Measurements from ENCODE around the gene PIP. TPM values are rescaled to one million over a fixed set of nuclear protein-coding genes. Genes with fewer than 3 reads are reported as not detected.

Gene PIP
- total and polyA plus RNA-seq, 9 of the 15 experiments (the other 6 are each of a cell fraction or from before 2014, with no cell fraction given) = not detected

Other genes starting within 250 kb of the PIP start
Only the 7 nearest of the 14 such genes appear.
- gene OR9A2, start 104.9 kb upstream of the PIP start, total RNA-seq (2014; rRNA removed) = not detected in 2 replicates
- gene OR9A2, start 104.9 kb upstream of the PIP start, total RNA-seq (2014; rRNA removed; fragmentation: Illumina TruSeq; extraction: Trizol) = not detected in 2 replicates
- gene OR9A2, start 104.9 kb upstream of the PIP start, total RNA-seq (2015; rRNA removed; fragmentation: Illumina TruSeq; extraction: Trizol) = not detected in 2 replicates
- not detected in 2 replicates for gene OR9A2, start 104.9 kb upstream of the PIP start, total RNA-seq (2021)
- not detected in 2 replicates for gene OR9A2, start 104.9 kb upstream of the PIP start, polyA plus RNA-seq (2011; rRNA removed)
- not detected in 2 replicates for gene OR9A2, start 104.9 kb upstream of the PIP start, polyA plus RNA-seq (2014; fragmentation: Illumina TruSeq; extraction: Trizol)
- gene OR9A2, start 104.9 kb upstream of the PIP start, polyA plus RNA-seq (2014; fragmentation: Nextera tagmentation; extraction: Ambion mirVana) = not detected
- not detected in 2 replicates for gene OR9A2, start 104.9 kb upstream of the PIP start, polyA plus RNA-seq (2014; rRNA removed)
- not detected in 2 replicates for gene OR6V1, start 79.7 kb upstream of the PIP start, total RNA-seq (2014; rRNA removed)
- gene OR6V1, start 79.7 kb upstream of the PIP start, total RNA-seq (2014; rRNA removed; fragmentation: Illumina TruSeq; extraction: Trizol) = not detected in 2 replicates
- not detected in 2 replicates for gene OR6V1, start 79.7 kb upstream of the PIP start, total RNA-seq (2015; rRNA removed; fragmentation: Illumina TruSeq; extraction: Trizol)
- gene OR6V1, start 79.7 kb upstream of the PIP start, total RNA-seq (2021) = not detected in 2 replicates
- gene OR6V1, start 79.7 kb upstream of the PIP start, polyA plus RNA-seq (2011; rRNA removed) = not detected in 2 replicates
- gene OR6V1, start 79.7 kb upstream of the PIP start, polyA plus RNA-seq (2014; fragmentation: Illumina TruSeq; extraction: Trizol) = not detected in 2 replicates
- not detected for gene OR6V1, start 79.7 kb upstream of the PIP start, polyA plus RNA-seq (2014; fragmentation: Nextera tagmentation; extraction: Ambion mirVana)
- gene OR6V1, start 79.7 kb upstream of the PIP start, polyA plus RNA-seq (2014; rRNA removed) = not detected in 2 replicates
- gene TAS2R39, start 51.3 kb downstream of the PIP start, total RNA-seq (2014; rRNA removed) = not detected in 2 replicates
- gene TAS2R39, start 51.3 kb downstream of the PIP start, total RNA-seq (2014; rRNA removed; fragmentation: Illumina TruSeq; extraction: Trizol) = not detected in 2 replicates
- gene TAS2R39, start 51.3 kb downstream of the PIP start, total RNA-seq (2015; rRNA removed; fragmentation: Illumina TruSeq; extraction: Trizol) = not detected in 2 replicates
- not detected in 2 replicates for gene TAS2R39, start 51.3 kb downstream of the PIP start, total RNA-seq (2021)
- not detected in 2 replicates for gene TAS2R39, start 51.3 kb downstream of the PIP start, polyA plus RNA-seq (2011; rRNA removed)
- not detected in 2 replicates for gene TAS2R39, start 51.3 kb downstream of the PIP start, polyA plus RNA-seq (2014; fragmentation: Illumina TruSeq; extraction: Trizol)
- not detected for gene TAS2R39, start 51.3 kb downstream of the PIP start, polyA plus RNA-seq (2014; fragmentation: Nextera tagmentation; extraction: Ambion mirVana)
- gene TAS2R39, start 51.3 kb downstream of the PIP start, polyA plus RNA-seq (2014; rRNA removed) = not detected in 2 replicates
- gene TAS2R40, start 90.0 kb downstream of the PIP start, total RNA-seq (2014; rRNA removed) = not detected in 2 replicates
- not detected in 2 replicates for gene TAS2R40, start 90.0 kb downstream of the PIP start, total RNA-seq (2014; rRNA removed; fragmentation: Illumina TruSeq; extraction: Trizol)
- not detected in 2 replicates for gene TAS2R40, start 90.0 kb downstream of the PIP start, total RNA-seq (2015; rRNA removed; fragmentation: Illumina TruSeq; extraction: Trizol)
- gene TAS2R40, start 90.0 kb downstream of the PIP start, total RNA-seq (2021) = not detected in 2 replicates
- not detected in 2 replicates for gene TAS2R40, start 90.0 kb downstream of the PIP start, polyA plus RNA-seq (2011; rRNA removed)
- gene TAS2R40, start 90.0 kb downstream of the PIP start, polyA plus RNA-seq (2014; fragmentation: Illumina TruSeq; extraction: Trizol) = not detected in 2 replicates
- not detected for gene TAS2R40, start 90.0 kb downstream of the PIP start, polyA plus RNA-seq (2014; fragmentation: Nextera tagmentation; extraction: Ambion mirVana)
- not detected in 2 replicates for gene TAS2R40, start 90.0 kb downstream of the PIP start, polyA plus RNA-seq (2014; rRNA removed)
- gene GSTK1, start 131.4 kb downstream of the PIP start, total RNA-seq (2014; rRNA removed) = 233 TPM in 2 replicates
- gene GSTK1, start 131.4 kb downstream of the PIP start, total RNA-seq (2014; rRNA removed; fragmentation: Illumina TruSeq; extraction: Trizol) = 126 and 155 TPM in 2 replicates
- 178 and 183 TPM in 2 replicates for gene GSTK1, start 131.4 kb downstream of the PIP start, total RNA-seq (2015; rRNA removed; fragmentation: Illumina TruSeq; extraction: Trizol)
- gene GSTK1, start 131.4 kb downstream of the PIP start, total RNA-seq (2021) = 169 and 186 TPM in 2 replicates
- 189 and 198 TPM in 2 replicates for gene GSTK1, start 131.4 kb downstream of the PIP start, polyA plus RNA-seq (2011; rRNA removed)
- gene GSTK1, start 131.4 kb downstream of the PIP start, polyA plus RNA-seq (2014; fragmentation: Illumina TruSeq; extraction: Trizol) = 265 and 322 TPM in 2 replicates
- gene GSTK1, start 131.4 kb downstream of the PIP start, polyA plus RNA-seq (2014; fragmentation: Nextera tagmentation; extraction: Ambion mirVana) = 100 to 1,000 TPM; 392 to 441 TPM
- gene GSTK1, start 131.4 kb downstream of the PIP start, polyA plus RNA-seq (2014; rRNA removed) = 381 and 422 TPM in 2 replicates
- 0.27 and 0.78 TPM in 2 replicates for gene TMEM139, start 152.9 kb downstream of the PIP start, total RNA-seq (2014; rRNA removed)
- gene TMEM139, start 152.9 kb downstream of the PIP start, total RNA-seq (2014; rRNA removed; fragmentation: Illumina TruSeq; extraction: Trizol) = 0.87 and 1.1 TPM in 2 replicates
- gene TMEM139, start 152.9 kb downstream of the PIP start, total RNA-seq (2015; rRNA removed; fragmentation: Illumina TruSeq; extraction: Trizol) = 0.29 and 0.75 TPM in 2 replicates
- gene TMEM139, start 152.9 kb downstream of the PIP start, total RNA-seq (2021) = 0.81 and 1.5 TPM in 2 replicates
- gene TMEM139, start 152.9 kb downstream of the PIP start, polyA plus RNA-seq (2011; rRNA removed) = 0.20 and 0.31 TPM in 2 replicates
- 1.2 and 1.8 TPM in 2 replicates for gene TMEM139, start 152.9 kb downstream of the PIP start, polyA plus RNA-seq (2014; fragmentation: Illumina TruSeq; extraction: Trizol)
- gene TMEM139, start 152.9 kb downstream of the PIP start, polyA plus RNA-seq (2014; fragmentation: Nextera tagmentation; extraction: Ambion mirVana) = 1 to 10 TPM in 1 of 2 experiments, under 1 TPM in 1; 0.79 to 1.1 TPM
- gene TMEM139, start 152.9 kb downstream of the PIP start, polyA plus RNA-seq (2014; rRNA removed) = 0.44 and 2.0 TPM in 2 replicates
- gene CASP2, start 156.3 kb downstream of the PIP start, total RNA-seq (2014; rRNA removed) = 21.7 and 29.5 TPM in 2 replicates
- gene CASP2, start 156.3 kb downstream of the PIP start, total RNA-seq (2014; rRNA removed; fragmentation: Illumina TruSeq; extraction: Trizol) = 22.7 and 23.0 TPM in 2 replicates
- 24.1 and 25.8 TPM in 2 replicates for gene CASP2, start 156.3 kb downstream of the PIP start, total RNA-seq (2015; rRNA removed; fragmentation: Illumina TruSeq; extraction: Trizol)
- gene CASP2, start 156.3 kb downstream of the PIP start, total RNA-seq (2021) = 64.8 and 64.9 TPM in 2 replicates
- 29.9 and 43.5 TPM in 2 replicates for gene CASP2, start 156.3 kb downstream of the PIP start, polyA plus RNA-seq (2011; rRNA removed)
- gene CASP2, start 156.3 kb downstream of the PIP start, polyA plus RNA-seq (2014; fragmentation: Illumina TruSeq; extraction: Trizol) = 36.7 and 44.5 TPM in 2 replicates
- 10 to 100 TPM; 20.6 to 22.3 TPM for gene CASP2, start 156.3 kb downstream of the PIP start, polyA plus RNA-seq (2014; fragmentation: Nextera tagmentation; extraction: Ambion mirVana)
- 18.8 and 22.2 TPM in 2 replicates for gene CASP2, start 156.3 kb downstream of the PIP start, polyA plus RNA-seq (2014; rRNA removed)